MM.1S (cell line): ENCODE results near the gene ZEB2.

ENCODE experiments used
- DNase-seq: peaks from one replicate; pipeline ENCODE4 v3.0.0-alpha.2; 2015
- H2AFZ ChIP-seq: fragments of 300-600 bp; sonication (generic); 2 replicates; pipeline ENCODE4 v1.6.0; 2016; ENCODE audit warnings: antibody characterized with exemption, low read length
- H3F3A ChIP-seq: fragments of 300-600 bp; sonication (generic); 2 replicates; pipeline ENCODE4 v1.6.1; 2016; ENCODE audit warnings: mild to moderate bottlenecking, antibody characterized with exemption, low read length, moderate library complexity, mixed read lengths; ENCODE audit not compliant: insufficient read depth
- H3K27ac ChIP-seq: fragments of 300-600 bp; sonication (generic); 2 replicates; pipeline ENCODE4 v1.5.1; 2016; ENCODE audit warnings: mild to moderate bottlenecking, low read length
- H3K27me3 ChIP-seq: fragments of 300-600 bp; sonication (generic); replicated peaks from 2 replicates; pipeline ENCODE4 v1.6.0; 2016; ENCODE audit warnings: low read length; ENCODE audit not compliant: insufficient read depth
- H3K36me3 ChIP-seq: fragments of 300-600 bp; sonication (generic); replicated peaks from 2 replicates; pipeline ENCODE4 v1.6.1; 2016; ENCODE audit warnings: mild to moderate bottlenecking, low read length, mixed read lengths; ENCODE audit not compliant: insufficient read depth
- H3K4me1 ChIP-seq: fragments of 300-600 bp; sonication (generic); 2 replicates; pipeline ENCODE4 v1.6.1; 2016; ENCODE audit warnings: low read length, mixed read lengths
- H3K4me2 ChIP-seq: fragments of 300-600 bp; sonication (generic); 2 replicates; pipeline ENCODE4 v1.6.0; 2016; ENCODE audit warnings: low read depth, low read length
- H3K4me3 ChIP-seq: fragments of 300-600 bp; sonication (generic); 2 replicates; pipeline ENCODE4 v1.5.1; 2016; ENCODE audit warnings: low read length, mixed read lengths
- H3K79me2 ChIP-seq: fragments of 300-600 bp; sonication (generic); 2 replicates; pipeline ENCODE4 v1.6.1; 2016; ENCODE audit warnings: mixed run types, low read length, mixed read lengths
- H3K9ac ChIP-seq: fragments of 300-600 bp; sonication (generic); 2 replicates; pipeline ENCODE4 v1.6.1; 2016; ENCODE audit warnings: low read length, mixed read lengths
- H3K9me2 ChIP-seq: fragments of 300-600 bp; sonication (generic); replicated peaks from 2 replicates; pipeline ENCODE4 v1.6.1; 2016; ENCODE audit warnings: mild to moderate bottlenecking, low read length, mixed read lengths; ENCODE audit not compliant: insufficient read depth
- H3K9me3 ChIP-seq: fragments of 300-600 bp; sonication (generic); replicated peaks from 2 replicates; pipeline ENCODE4 v1.6.1; 2016; ENCODE audit warnings: mild to moderate bottlenecking, low read length, mixed read lengths; ENCODE audit not compliant: insufficient read depth
- H4K20me1 ChIP-seq: fragments of 300-600 bp; sonication (generic); 2 replicates; pipeline ENCODE4 v1.6.1; 2016; ENCODE audit warnings: mild to moderate bottlenecking, low read length, moderate library complexity, mixed read lengths; ENCODE audit not compliant: insufficient read depth
- CTCF ChIP-seq: fragments of 300-600 bp; sonication (generic); IDR thresholded peaks from 2 replicates; pipeline ENCODE4 v1.5.1; 2016; ENCODE audit warnings: antibody characterized with exemption, low read length, mixed read lengths
- EZH2 ChIP-seq: fragments of 300-600 bp; sonication (generic); optimal IDR thresholded peaks from 2 replicates; pipeline ENCODE3; 2017; ENCODE audit warnings: low read depth, mild to moderate bottlenecking, antibody characterized with exemption, low read length, mixed read lengths
- EZH2phosphoT487 ChIP-seq: fragments of 300-600 bp; sonication (generic); IDR thresholded peaks from 2 replicates; pipeline ENCODE4 v1.6.1; 2018; ENCODE audit warnings: antibody characterized with exemption, low read length

Gene ZEB2

GRCh38 chr2:144401036-144401435 is 118.9 kb downstream of the ZEB2 start:
- H3F3A ChIP-seq = no peaks in the 10 kb centered on the region
- H3K9me3 ChIP-seq = no peaks in the 10 kb centered on the region
- DNase-seq = no peak
- no peak overlapping the region for H3K27ac ChIP-seq
- H4K20me1 ChIP-seq = no peaks in the 10 kb centered on the region
- H3K4me2 ChIP-seq = no peak overlapping the region
- no peak for TF ChIP-seq CTCF
- no peaks in the 10 kb centered on the region for H3K27me3 ChIP-seq
- H3K9ac ChIP-seq = no peak overlapping the region
- no peaks in the 10 kb centered on the region for H3K79me2 ChIP-seq
- H2AFZ ChIP-seq = no peak overlapping the region
- no peaks in the 10 kb centered on the region for H3K36me3 ChIP-seq
- no peaks in the 10 kb centered on the region for H3K9me2 ChIP-seq
- H3K4me1 ChIP-seq = 0 out of 2 replicates have a peak, but pooled peaks cover 3% of the 10 kb centered on the region
- H3K4me3 ChIP-seq = no peak overlapping the region

- Histone ChIP-seq H3K27me3 (no peaks in the 10 kb centered on the region), H2AFZ (no peak overlapping the region), H3K36me3 (no peaks in the 10 kb centered on the region)
Observed at GRCh38 chr2:144396318-144396717, 123.6 kb downstream of the ZEB2 start.

GRCh38 chr2:144390424-144391020 is 129.4 kb downstream of the ZEB2 start:
- no peaks in the 10 kb centered on the region for H3K36me3 ChIP-seq
- no peak overlapping the region for H3K4me2 ChIP-seq

More at GRCh38 chr2:144396318-144396717, 123.6 kb downstream of the ZEB2 start:
- Histone ChIP-seq H3K4me1 (no peaks in the 10 kb centered on the region), H3K4me3 (no peak overlapping the region), H3K9me3 (no peaks in the 10 kb centered on the region), H3K27ac (no peak overlapping the region), H3K9me2 (no peaks in the 10 kb centered on the region), H3K4me2 (no peak overlapping the region), H3K79me2 (no peaks in the 10 kb centered on the region), H3F3A (no peaks in the 10 kb centered on the region), H3K9ac (no peak overlapping the region), H4K20me1 (no peaks in the 10 kb centered on the region)
- no peak for DNase-seq
- no peak for TF ChIP-seq EZH2
- TF ChIP-seq CTCF = no peak
- TF ChIP-seq EZH2phosphoT487 = no peak

More at GRCh38 chr2:144390424-144391020, 129.4 kb downstream of the ZEB2 start:
- no peaks in the 10 kb centered on the region for H3K9me3 ChIP-seq
- H3K27me3 ChIP-seq = no peaks in the 10 kb centered on the region
- no peak overlapping the region for H3K27ac ChIP-seq
- H2AFZ ChIP-seq = no peak overlapping the region
- H3K79me2 ChIP-seq = no peaks in the 10 kb centered on the region
- H3K4me3 ChIP-seq = no peak overlapping the region
- no peak for DNase-seq
- TF ChIP-seq CTCF = no peak
- TF ChIP-seq EZH2phosphoT487 = no peak
- TF ChIP-seq EZH2 = no peak
- H3K4me1 ChIP-seq = no peaks in the 10 kb centered on the region
- no peak overlapping the region for H3K9ac ChIP-seq
- no peaks in the 10 kb centered on the region for H3F3A ChIP-seq
- H4K20me1 ChIP-seq = no peaks in the 10 kb centered on the region
- no peaks in the 10 kb centered on the region for H3K9me2 ChIP-seq
